Ramos (cell line): ENCODE results near the gene C3orf22.

ENCODE experiments used
- in situ Hi-C: fragments of 300-500 bp; cut with MboI; formaldehyde crosslinking; loops from one replicate; pipeline ENCODE4 v1.14.3; 2022; ENCODE audit warnings: low sequenced_read_pairs; ENCODE audit not compliant: unreplicated experiment

The C3orf22 gene

GRCh38 chr3:126557415-126557745 is 1.4 kb downstream of the C3orf22 start:
- in situ Hi-C loops: no loop called here

- in situ Hi-C loops: no loop called here
Observed at GRCh38 chr3:126556637-126557414, 1.9 kb downstream of the C3orf22 start.

- in situ Hi-C loops: no loop called here
Observed at GRCh38 chr3:126555795-126556636, 2.7 kb downstream of the C3orf22 start.

GRCh38 chr3:126554560-126555525 is 3.9 kb downstream of the C3orf22 start:
- in situ Hi-C loops: no loop called here

GRCh38 chr3:126553284-126554084 is 5.2 kb downstream of the C3orf22 start:
- in situ Hi-C loops: no loop called here

GRCh38 chr3:126552688-126553283 is 5.9 kb downstream of the C3orf22 start:
- in situ Hi-C loops: no loop called here

GRCh38 chr3:126551839-126552687 is 6.7 kb downstream of the C3orf22 start:
- in situ Hi-C loops: no loop called here

GRCh38 chr3:126551121-126551838 is 7.5 kb downstream of the C3orf22 start:
- in situ Hi-C loops: no loop called here

- in situ Hi-C loops: no loop called here
Observed at GRCh38 chr3:126550488-126551051, 8.2 kb downstream of the C3orf22 start.

- in situ Hi-C loops: no loop called here
Observed at GRCh38 chr3:126549861-126550487, 8.8 kb downstream of the C3orf22 start.

GRCh38 chr3:126548556-126549466 is 9.9 kb downstream of the C3orf22 start:
- in situ Hi-C loops: no loop called here

GRCh38 chr3:126547721-126548120 is 11.0 kb downstream of the C3orf22 start:
- in situ Hi-C loops: no loop called here

GRCh38 chr3:126546549-126547239 is 12.0 kb downstream of the C3orf22 start:
- in situ Hi-C loops: no loop called here

GRCh38 chr3:126546013-126546412 is 12.7 kb downstream of the C3orf22 start:
- in situ Hi-C loops: no loop called here

- in situ Hi-C loops: no loop called here
Observed at GRCh38 chr3:126545544-126545943, 13.2 kb downstream of the C3orf22 start.
